Melanocyte of skin (primary cell): Measurements from ENCODE around the gene SEC61B. TPM values are rescaled to one million over a fixed set of nuclear protein-coding genes. Genes with fewer than 3 reads are reported as not detected.

Experiments
- small RNA-seq, 2 donors: library from RNA; depleted of rRNA; stranded (forward); fragments of <200 nt; gene quantifications; one replicate each; pipeline ENCODE3, GENCODE V24; 2012
- total RNA-seq, 2 donors: library from RNA; depleted of rRNA; stranded (reverse); fragments of >200 nt; gene quantifications; 2 replicates each; pipeline ENCODE4 v1.2.3, GENCODE V29; 2012

Gene SEC61B
- 10 to 100 TPM; 74.3 to 85.6 TPM for total RNA-seq

GRCh38 chr9:99221621-99222415 is at the start of gene SEC61B, which contains the start of gene ALG2:
TSS of gene SEC61B (plus strand) at chr9:99222282. CDS start at chr9:99222364, 82 bp downstream.
TSS of gene ALG2 (minus strand) at chr9:99221942. CDS start at chr9:99221894, 48 bp downstream.

Small RNAs within 50 kb of the gene (small RNA-seq; reads per million reads assigned to genes)
- gene RN7SL794P: 0 reads per million in 2 donors

Other genes with a start within 250 kb of the SEC61B start
- gene TGFBR1, start 117.2 kb upstream of the SEC61B start, total RNA-seq: 10 to 100 TPM; 60.2 to 61.3 TPM
- gene ALG2, start 340 bp upstream of the SEC61B start, total RNA-seq: 10 to 100 TPM; 40.6 to 49.6 TPM